Type B pancreatic cell (in vitro differentiated cells): ENCODE data around the gene KAZN. TPM values are rescaled to one million over a fixed set of nuclear protein-coding genes. Genes with fewer than 3 reads are reported as not detected.

Experiments used
- DNase-seq: peaks from one replicate; pipeline ENCODE4 v3.0.0; 2021; ENCODE audit warnings: mixed read lengths; ENCODE audit not compliant: unreplicated experiment; ENCODE audit errors: extremely low spot score
- H3K27ac Mint-ChIP-seq: 2 replicates; pipeline ENCODE4 v1.8.0; 2021; ENCODE audit warnings: mild to moderate bottlenecking, mixed read lengths
- H3K27me3 Mint-ChIP-seq: 2 replicates; pipeline ENCODE4 v1.8.0; 2021; ENCODE audit warnings: mixed read lengths
- H3K36me3 Mint-ChIP-seq: 2 replicates; pipeline ENCODE4 v1.8.0; 2021; ENCODE audit warnings: mixed read lengths
- H3K4me1 Mint-ChIP-seq: one replicate; pipeline ENCODE4 v1.8.0; 2021; ENCODE audit warnings: mixed read lengths; ENCODE audit not compliant: unreplicated experiment
- H3K4me3 Mint-ChIP-seq: 2 replicates; pipeline ENCODE4 v1.8.0; 2021; ENCODE audit warnings: mild to moderate bottlenecking, mixed read lengths
- H3K9me3 Mint-ChIP-seq: 2 replicates; pipeline ENCODE4 v1.8.0; 2021; ENCODE audit warnings: mixed read lengths
- CTCF ChIP-seq: fragments of 200-600 bp; sonication (generic); conservative IDR thresholded peaks from 2 replicates; pipeline ENCODE4 v1.5.0; 2021; ENCODE audit warnings: antibody characterized with exemption, mild to moderate bottlenecking
- total RNA-seq: library from RNA; stranded (reverse); gene quantifications from 2 replicates; pipeline ENCODE4 v1.2.1, GENCODE V29; 2021; ENCODE audit warnings: low replicate concordance

KAZN gene
- total RNA-seq, 1 donor from 2014 or later: 33.7 TPM

GRCh38 chr1:14681182-14681581 is 82.7 kb downstream of the KAZN start:
- no peak for TF ChIP-seq CTCF
- Mint-ChIP-seq H3K9me3 (peaks cover 4% of the 10 kb centered on the region), H3K4me3 (no peak overlapping the region), H3K4me1 (peaks cover 14% of the 10 kb centered on the region), H3K36me3 (peaks cover 8% of the 10 kb centered on the region), H3K27ac (no peak overlapping the region), H3K27me3 (no peaks in the 10 kb centered on the region)
- DNase-seq: no peak

- Mint-ChIP-seq H3K36me3 (peaks cover 4% of the 10 kb centered on the region), H3K9me3 (no peaks in the 10 kb centered on the region), H3K4me1 (peaks cover 24% of the 10 kb centered on the region), H3K27me3 (no peaks in the 10 kb centered on the region), H3K27ac (peak overlapping the region; percentile 46), H3K4me3 (peak overlapping the region; percentile 19)
- no peak for DNase-seq
- no peak for TF ChIP-seq CTCF
Measured at GRCh38 chr1:14682941-14683621, 84.6 kb downstream of the KAZN start.

GRCh38 chr1:14685078-14685477 is 86.6 kb downstream of the KAZN start:
- H3K27me3 Mint-ChIP-seq: no peaks in the 10 kb centered on the region
- H3K4me1 Mint-ChIP-seq: peaks cover 31% of the 10 kb centered on the region

GRCh38 chr1:14686701-14687100 is 88.2 kb downstream of the KAZN start:
- H3K9me3 Mint-ChIP-seq: no peaks in the 10 kb centered on the region
- H3K36me3 Mint-ChIP-seq: no peaks in the 10 kb centered on the region
- no peak overlapping the region for H3K27ac Mint-ChIP-seq

More at GRCh38 chr1:14685078-14685477, 86.6 kb downstream of the KAZN start:
- no peak for TF ChIP-seq CTCF
- Mint-ChIP-seq H3K27ac (no peak overlapping the region), H3K4me3 (no peak overlapping the region), H3K36me3 (peaks cover 4% of the 10 kb centered on the region), H3K9me3 (no peaks in the 10 kb centered on the region)
- no peak for DNase-seq

GRCh38 chr1:14687147-14687546 is 88.7 kb downstream of the KAZN start:
- no peaks in the 10 kb centered on the region for H3K27me3 Mint-ChIP-seq
- no peak overlapping the region for H3K4me3 Mint-ChIP-seq
- DNase-seq: no peak
- TF ChIP-seq CTCF: no peak
- no peaks in the 10 kb centered on the region for H3K9me3 Mint-ChIP-seq
- H3K4me1 Mint-ChIP-seq: peaks cover 42% of the 10 kb centered on the region
- H3K36me3 Mint-ChIP-seq: no peaks in the 10 kb centered on the region
- no peak overlapping the region for H3K27ac Mint-ChIP-seq

More at GRCh38 chr1:14686701-14687100, 88.2 kb downstream of the KAZN start:
- Mint-ChIP-seq H3K27me3 (no peaks in the 10 kb centered on the region), H3K4me1 (peaks cover 42% of the 10 kb centered on the region), H3K4me3 (no peak overlapping the region)
- no peak for TF ChIP-seq CTCF
- DNase-seq: no peak
